Jurkat, Clone E6-1 (cell line): ENCODE measurements around the gene PRAMEF27. TPM values are rescaled to one million over a fixed set of nuclear protein-coding genes. Genes with fewer than 3 reads are reported as not detected.
"Not testable (repeated sequence)": the region's sequence is repeated elsewhere in the genome, so short reads cannot be mapped to it uniquely, and the experiment has no call there.

Source experiments
- DNase-seq: peaks from one replicate; pipeline ENCODE4 v3.0.0-alpha.2; 2011; ENCODE audit warnings: low read depth, low spot score
- H3K4me3 ChIP-seq: 2 replicates; pipeline ENCODE4 v1.5.1; 2011; ENCODE audit warnings: mild to moderate bottlenecking, low read length, control low read depth, moderate library complexity
- polyA plus RNA-seq: library from polyadenylated mRNA; unstranded; fragments of >200 nt; gene quantifications from one replicate; pipeline ENCODE4 v1.2.1, GENCODE V29; 2012; ENCODE audit warnings: missing spikeins; ENCODE audit not compliant: insufficient read length, insufficient read depth

Gene PRAMEF27
- polyA plus RNA-seq: not detected

DNA sequence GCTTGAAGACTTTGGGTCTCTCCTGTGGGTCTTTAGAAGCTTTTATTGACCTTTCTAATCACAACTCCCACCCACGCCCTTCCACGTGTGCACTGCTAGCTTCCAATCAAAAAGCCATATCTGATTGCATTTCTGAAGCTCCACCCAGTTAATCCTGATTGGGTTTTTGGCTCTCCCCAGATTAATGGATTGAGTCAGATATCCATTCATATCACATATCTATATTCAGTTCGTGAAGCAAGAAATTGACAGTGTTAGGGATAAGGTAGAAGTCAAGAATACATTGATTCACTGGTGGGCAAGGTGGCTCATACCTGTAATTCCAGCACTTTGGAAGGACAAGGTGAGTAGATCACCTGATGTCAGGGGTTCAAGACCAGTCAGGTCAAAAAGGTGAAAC, at the start of gene PRAMEF27:
Gene PRAMEF27 (minus strand): TSS at position 101 of the 400 bp plus-strand sequence. CDS start 2,916 bp downstream, outside the sequence.
- DNase-seq, H3K4me3 ChIP-seq: not testable (repeated sequence)

DNA sequence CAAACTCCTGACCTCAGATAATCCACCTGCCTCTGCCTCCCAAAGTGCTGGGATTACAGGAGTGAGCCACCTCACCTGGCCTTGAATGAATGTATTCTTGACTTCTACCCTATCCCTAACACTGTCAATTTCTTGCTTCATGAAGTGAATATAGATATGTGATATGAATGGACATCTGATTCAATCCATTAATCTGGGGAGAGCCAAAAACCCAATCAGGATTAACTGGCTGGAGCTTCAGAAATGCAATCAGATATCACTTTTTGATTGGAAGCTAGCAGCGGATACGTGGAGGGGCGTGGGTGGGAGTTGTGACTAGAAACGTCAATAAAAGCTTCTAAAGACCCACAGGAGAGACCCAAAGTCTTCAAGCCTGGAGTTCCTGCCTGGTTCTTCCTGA, 14.1 kb upstream of the PRAMEF27 start, which contains the start of gene PRAMEF25:
Gene PRAMEF25 (plus strand): TSS at position 301 of the 400 bp plus-strand sequence. CDS start 2,920 bp downstream, outside the sequence.
- not testable (repeated sequence) for H3K4me3 ChIP-seq, DNase-seq

DNA sequence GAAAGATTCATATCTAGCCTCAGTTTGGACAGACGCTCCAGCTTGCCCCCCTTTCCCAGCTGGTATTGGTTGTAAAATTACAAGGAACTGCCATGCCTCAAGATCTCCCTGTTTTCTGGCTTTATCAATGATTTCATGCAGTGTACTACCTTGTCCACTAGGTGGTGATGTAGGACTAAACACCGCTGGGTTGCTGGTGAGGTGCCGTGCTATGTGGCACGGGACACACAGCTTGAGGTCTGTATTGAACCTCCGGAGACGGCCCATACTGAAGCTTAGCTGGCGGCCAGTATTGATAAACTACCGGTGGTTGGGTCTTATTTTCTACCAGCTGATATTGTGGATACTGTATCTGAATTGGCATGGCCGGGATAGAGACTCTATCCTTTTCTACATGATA, 36.5 kb downstream of the PRAMEF27 start:
- not testable (repeated sequence) for H3K4me3 ChIP-seq, DNase-seq

DNA sequence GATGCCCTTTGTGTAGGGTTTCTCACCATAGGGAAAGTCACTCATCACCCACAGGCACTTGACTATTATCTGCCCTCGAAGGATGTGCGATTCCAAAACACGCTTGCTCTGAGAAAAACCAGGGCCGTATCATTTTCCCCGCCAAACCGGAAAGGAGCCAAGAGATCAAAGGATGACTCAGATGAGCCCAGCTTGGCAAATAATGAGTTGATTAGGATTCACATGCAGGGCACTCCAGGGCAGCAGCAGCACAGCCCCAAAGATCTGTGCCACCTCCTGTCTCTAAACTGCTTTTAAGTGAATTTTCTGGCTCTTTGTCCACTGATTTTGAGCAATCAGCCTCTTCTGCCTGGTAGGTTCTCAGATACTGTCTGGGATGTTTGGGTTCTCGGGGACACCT, 44.4 kb downstream of the PRAMEF27 start:
- not testable (repeated sequence) for DNase-seq, H3K4me3 ChIP-seq

DNA sequence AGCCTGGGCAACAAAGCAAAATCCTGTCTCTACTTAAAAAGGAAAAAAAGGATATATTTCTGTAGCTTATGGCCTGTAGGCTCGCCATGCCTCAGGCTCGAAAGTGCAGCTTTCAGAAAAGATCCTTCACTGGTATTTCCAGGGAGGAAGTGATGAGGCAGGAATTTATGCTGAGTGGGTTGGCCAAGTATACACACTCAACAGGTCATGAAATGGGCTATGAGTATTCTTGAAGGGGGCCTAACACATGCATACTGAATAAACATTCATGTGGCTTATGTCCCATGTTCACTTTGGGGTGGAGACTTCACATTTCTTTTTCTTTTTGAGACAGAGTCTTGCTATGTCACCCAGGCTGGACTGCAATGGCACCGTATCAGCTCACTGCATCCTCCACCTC, 47.0 kb downstream of the PRAMEF27 start:
- DNase-seq, H3K4me3 ChIP-seq: not testable (repeated sequence)

DNA sequence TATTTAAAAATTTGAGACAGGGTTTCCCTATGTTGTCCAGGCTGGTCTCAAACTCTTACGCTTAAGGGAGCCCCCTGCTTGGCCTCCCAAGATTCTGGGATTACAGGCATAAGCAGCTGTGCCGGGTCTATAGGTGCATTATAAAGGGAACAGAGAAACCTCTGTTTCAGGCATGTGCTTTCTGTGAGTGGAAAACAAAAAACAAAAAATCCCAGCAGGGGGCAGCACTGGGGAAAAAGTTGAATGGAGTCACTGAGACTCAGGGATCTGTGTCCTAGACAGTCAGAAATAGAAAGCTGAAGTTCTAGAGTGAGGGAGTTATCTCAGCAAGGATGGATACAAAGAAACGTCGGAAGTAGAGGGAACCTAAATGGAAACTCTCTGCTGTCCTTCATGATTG, 50.6 kb downstream of the PRAMEF27 start:
- not testable (repeated sequence) for H3K4me3 ChIP-seq, DNase-seq
